ENCODE results near the gene XKR3. TPM values are rescaled to one million over a fixed set of nuclear protein-coding genes. Genes with fewer than 3 reads are reported as not detected.

Gene XKR3
- total RNA-seq, 1 donor = not detected

GRCh38 chr22:16815073-16815472, 10.1 kb downstream of the XKR3 start:
- Histone ChIP-seq H4K20me1 (ENCODE audit: insufficient read depth, low read length) (no peaks in the 10 kb centered on the region), H3K4me3 (ENCODE audit: insufficient read depth, low read length) (no peak overlapping the region), H3K9me3 (ENCODE audit: low read depth, low read length) (peaks cover 7% of the 10 kb centered on the region), H3K27ac (ENCODE audit: low read depth, low read length) (no peak overlapping the region), H3K79me2 (ENCODE audit: insufficient read depth, low read length) (no peaks in the 10 kb centered on the region), H3K36me3 (ENCODE audit: insufficient read depth, low read length) (no peaks in the 10 kb centered on the region), H3K27me3 (ENCODE audit: insufficient read depth, low read length) (no peaks in the 10 kb centered on the region), H3K4me1 (ENCODE audit: insufficient read depth, low read length) (no peaks in the 10 kb centered on the region), H2AFZ (ENCODE audit: low read length) (no peak overlapping the region), H3K4me2 (ENCODE audit: insufficient read depth, low read length) (no peak overlapping the region)
- DNase-seq (ENCODE audit: insufficient read length, low spot score, missing footprints) = no peak
- no peak for TF ChIP-seq CTCF (IDR thresholded peaks at IDR 0.05; ENCODE audit: extremely low read depth, low read depth, low read length)

GRCh38 chr22:16810188-16810802, 14.9 kb downstream of the XKR3 start:
- no peaks in the 10 kb centered on the region for H3K27me3 ChIP-seq (ENCODE audit: insufficient read depth, low read length)
- H3K36me3 ChIP-seq (ENCODE audit: insufficient read depth, low read length) = no peaks in the 10 kb centered on the region
- DNase-seq (ENCODE audit: insufficient read length, low spot score, missing footprints) = no peak
- H3K4me1 ChIP-seq (ENCODE audit: insufficient read depth, low read length) = no peaks in the 10 kb centered on the region
- no peaks in the 10 kb centered on the region for H3K79me2 ChIP-seq (ENCODE audit: insufficient read depth, low read length)
- TF ChIP-seq CTCF (IDR thresholded peaks at IDR 0.05; ENCODE audit: extremely low read depth, low read depth, low read length) = no peak
- no peak overlapping the region for H3K4me3 ChIP-seq (ENCODE audit: insufficient read depth, low read length)
- H3K9me3 ChIP-seq (ENCODE audit: low read depth, low read length) = no peaks in the 10 kb centered on the region
- H2AFZ ChIP-seq (ENCODE audit: low read length) = no peak overlapping the region
- H3K27ac ChIP-seq (ENCODE audit: low read depth, low read length) = no peak overlapping the region
- no peaks in the 10 kb centered on the region for H4K20me1 ChIP-seq (ENCODE audit: insufficient read depth, low read length)
- no peak overlapping the region for H3K4me2 ChIP-seq (ENCODE audit: insufficient read depth, low read length)

GRCh38 chr22:16808744-16809143, 16.5 kb downstream of the XKR3 start:
- no peak for TF ChIP-seq CTCF (IDR thresholded peaks at IDR 0.05; ENCODE audit: extremely low read depth, low read depth, low read length)
- no peaks in the 10 kb centered on the region for H3K27me3 ChIP-seq (ENCODE audit: insufficient read depth, low read length)
- DNase-seq (ENCODE audit: insufficient read length, low spot score, missing footprints) = no peak
- no peaks in the 10 kb centered on the region for H3K4me1 ChIP-seq (ENCODE audit: insufficient read depth, low read length)
- no peaks in the 10 kb centered on the region for H3K36me3 ChIP-seq (ENCODE audit: insufficient read depth, low read length)
- H3K27ac ChIP-seq (ENCODE audit: low read depth, low read length) = no peak overlapping the region
- no peak overlapping the region for H3K4me3 ChIP-seq (ENCODE audit: insufficient read depth, low read length)
- no peaks in the 10 kb centered on the region for H3K9me3 ChIP-seq (ENCODE audit: low read depth, low read length)
- no peaks in the 10 kb centered on the region for H3K79me2 ChIP-seq (ENCODE audit: insufficient read depth, low read length)
- H2AFZ ChIP-seq (ENCODE audit: low read length) = no peak overlapping the region
- no peak overlapping the region for H3K4me2 ChIP-seq (ENCODE audit: insufficient read depth, low read length)
- no peaks in the 10 kb centered on the region for H4K20me1 ChIP-seq (ENCODE audit: insufficient read depth, low read length)

- no peaks in the 10 kb centered on the region for H4K20me1 ChIP-seq (ENCODE audit: insufficient read depth, low read length)
- no peaks in the 10 kb centered on the region for H3K36me3 ChIP-seq (ENCODE audit: insufficient read depth, low read length)
- H2AFZ ChIP-seq (ENCODE audit: low read length) = no peak overlapping the region
- no peak overlapping the region for H3K4me3 ChIP-seq (ENCODE audit: insufficient read depth, low read length)
- no peaks in the 10 kb centered on the region for H3K9me3 ChIP-seq (ENCODE audit: low read depth, low read length)
- H3K4me2 ChIP-seq (ENCODE audit: insufficient read depth, low read length) = no peak overlapping the region
- TF ChIP-seq CTCF (IDR thresholded peaks at IDR 0.05; ENCODE audit: extremely low read depth, low read depth, low read length) = no peak
- H3K4me1 ChIP-seq (ENCODE audit: insufficient read depth, low read length) = no peaks in the 10 kb centered on the region
- no peaks in the 10 kb centered on the region for H3K79me2 ChIP-seq (ENCODE audit: insufficient read depth, low read length)
- no peak overlapping the region for H3K27ac ChIP-seq (ENCODE audit: low read depth, low read length)
- DNase-seq (ENCODE audit: insufficient read length, low spot score, missing footprints) = no peak
- H3K27me3 ChIP-seq (ENCODE audit: insufficient read depth, low read length) = no peaks in the 10 kb centered on the region
Observed at GRCh38 chr22:16807109-16807508, 18.1 kb downstream of the XKR3 start.
